HG02870 (cell line): ENCODE results near the gene ASCC3.
"Not testable (repeated sequence)": the region's sequence is repeated elsewhere in the genome, so short reads cannot be mapped to it uniquely, and the experiment has no call there.

Experiments used
- ATAC-seq: cut with Tn5 transposase; IDR thresholded peaks from one replicate; pipeline ENCODE4 v1.9.1; 2021; ENCODE audit warnings: mild to moderate bottlenecking, moderate library complexity; ENCODE audit not compliant: unreplicated experiment

The ASCC3 gene

GRCh38 chr6:100880853-100881706 lies at the start of gene ASCC3:
TSS of gene ASCC3 (minus strand) at chr6:100881329. CDS start at chr6:100867997, 13,332 bp downstream.
- ATAC-seq: peak; percentile 91

- ATAC-seq: no peak
Measured at GRCh38 chr6:100925749-100926148, 44.6 kb upstream of the ASCC3 start.

DNA sequence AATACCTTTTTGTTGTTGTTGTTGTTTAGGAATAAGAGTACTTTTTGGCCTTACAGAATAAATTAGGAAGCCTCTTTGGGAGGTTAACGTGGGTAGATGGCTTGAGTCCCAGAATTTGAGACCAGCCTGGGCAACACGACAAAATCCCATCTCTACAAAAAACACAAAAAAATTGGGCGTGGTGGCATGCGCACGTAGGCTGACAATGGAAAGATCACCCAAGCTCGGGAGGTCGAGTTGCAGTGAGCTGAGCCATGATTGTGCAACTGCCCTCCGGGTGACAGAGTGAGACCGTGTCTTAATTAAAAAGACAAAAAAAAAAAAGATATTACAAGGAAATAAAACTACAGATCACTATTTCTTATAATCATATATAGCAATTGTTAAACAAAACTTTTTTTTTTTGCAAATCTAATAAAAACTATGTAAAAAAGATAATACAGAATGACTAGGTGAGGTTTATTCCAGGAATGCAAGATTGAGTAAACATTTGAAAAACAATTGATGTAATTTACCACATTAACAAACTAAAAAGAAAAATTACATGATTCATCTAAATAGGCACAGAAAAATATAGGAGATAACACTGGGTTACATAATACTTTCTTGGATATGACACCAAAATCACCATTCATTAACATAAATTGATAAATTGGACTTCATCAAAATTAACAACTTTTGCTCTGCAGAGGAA lies 43.6 kb upstream of the ASCC3 start:
- ATAC-seq: no peak

- no peak for ATAC-seq
Measured at GRCh38 chr6:100923481-100924165, 42.5 kb upstream of the ASCC3 start.

DNA sequence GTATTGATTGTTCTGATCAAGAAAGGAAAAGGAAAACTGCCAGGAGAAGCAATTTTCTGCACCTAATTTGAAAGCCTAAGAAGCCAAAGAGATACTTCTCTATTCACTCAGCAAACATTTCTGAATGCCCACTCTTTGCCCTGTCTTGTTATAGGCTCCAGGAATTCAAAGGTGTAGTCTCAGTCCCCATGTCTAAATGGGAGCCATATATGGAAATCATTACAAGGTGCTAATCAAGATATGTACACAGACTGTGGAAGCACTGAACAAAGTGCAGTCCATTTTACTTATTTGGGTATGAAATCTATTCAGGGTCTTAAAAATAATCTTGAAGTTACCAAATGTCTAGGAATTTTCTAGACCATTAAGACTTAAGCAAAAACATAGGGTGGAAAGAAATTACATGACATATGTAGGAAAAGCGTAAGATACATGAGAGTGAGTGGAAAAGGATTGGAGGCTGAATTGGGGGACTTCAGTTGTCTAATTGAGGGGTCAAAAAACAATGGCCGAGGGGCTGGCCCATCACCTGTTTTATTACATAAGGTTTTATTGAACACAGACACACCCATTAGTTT lies 39.0 kb upstream of the ASCC3 start:
- no peak for ATAC-seq

DNA sequence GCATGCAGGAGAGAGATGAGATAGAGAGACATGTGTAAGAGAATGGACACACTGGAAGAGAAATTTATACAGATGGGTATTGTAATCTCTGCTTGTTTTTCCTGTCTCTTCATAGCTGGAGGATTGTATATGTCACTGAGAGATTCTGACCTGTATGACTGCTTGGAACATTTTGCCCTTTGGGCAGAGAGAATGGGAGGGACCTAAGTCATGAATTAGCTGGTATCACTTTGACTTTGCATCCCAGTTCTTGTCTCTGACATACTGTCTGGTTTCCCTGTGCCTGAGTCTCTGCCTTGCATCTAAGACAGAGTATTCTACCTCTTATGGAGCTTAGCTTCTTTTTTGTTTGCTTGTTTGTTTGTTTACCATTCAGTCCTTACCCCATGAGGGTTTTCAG lies 37.0 kb upstream of the ASCC3 start:
- no peak for ATAC-seq

DNA sequence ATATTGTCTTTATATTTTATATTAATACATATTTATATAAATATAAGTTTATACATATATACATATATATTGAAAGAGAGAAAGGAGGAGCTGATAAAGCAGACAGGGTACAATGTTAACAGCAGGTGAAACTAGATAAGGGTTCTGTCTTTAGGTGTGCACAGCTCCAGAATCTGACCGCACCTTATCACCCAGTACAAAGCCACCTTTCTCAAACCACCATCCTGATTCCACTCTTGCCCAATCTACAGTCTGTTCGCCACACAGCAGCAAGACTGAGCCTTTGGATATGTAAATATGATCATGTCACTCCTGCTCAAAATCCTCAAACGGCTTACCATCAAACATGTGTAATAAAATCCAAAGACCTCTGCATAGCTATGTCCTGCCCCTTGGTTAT lies 34.7 kb upstream of the ASCC3 start:
- no peak for ATAC-seq

DNA sequence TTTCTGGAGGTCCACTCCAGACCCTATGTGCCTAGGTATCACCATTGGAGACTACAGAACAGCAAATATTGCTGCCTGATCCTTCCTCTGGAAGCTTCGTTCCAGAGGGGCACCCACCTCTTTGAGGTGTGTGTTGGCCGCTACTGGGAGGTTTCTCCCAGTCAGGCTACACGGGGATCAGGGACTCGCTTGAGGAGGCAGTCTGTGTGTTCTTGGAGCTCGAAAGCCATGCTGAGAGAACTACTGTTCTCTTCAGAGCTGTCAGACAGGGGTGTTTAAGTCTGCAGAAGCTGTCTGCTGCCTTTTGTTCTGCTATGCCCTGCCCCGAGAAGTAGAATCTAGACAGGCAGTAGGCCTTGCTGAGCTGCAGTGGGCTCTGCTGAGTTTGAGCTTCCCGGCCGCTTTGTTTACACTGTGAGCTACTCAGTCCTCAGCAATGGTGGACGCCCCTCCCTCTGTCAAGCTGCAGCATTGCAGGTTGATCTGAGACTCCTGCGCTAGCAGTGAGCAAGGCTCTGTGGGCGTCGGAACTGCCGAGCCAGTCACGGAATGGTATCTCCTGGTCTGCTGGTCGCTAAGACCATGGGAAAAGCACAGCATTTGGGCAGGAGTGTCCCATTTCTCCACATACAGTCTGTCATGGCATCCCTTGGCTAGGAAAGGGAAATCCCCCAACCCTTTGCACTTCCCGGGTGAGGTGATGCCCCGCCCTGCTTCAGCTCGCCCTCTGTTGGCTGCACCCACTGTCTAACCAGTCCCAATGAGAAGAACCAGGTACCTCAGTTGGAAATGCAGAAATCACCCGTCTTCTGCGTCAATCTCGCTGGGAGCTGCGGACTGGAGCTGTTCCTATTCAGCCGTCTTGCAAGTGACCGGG lies 32.5 kb upstream of the ASCC3 start:
- no peak for ATAC-seq

DNA sequence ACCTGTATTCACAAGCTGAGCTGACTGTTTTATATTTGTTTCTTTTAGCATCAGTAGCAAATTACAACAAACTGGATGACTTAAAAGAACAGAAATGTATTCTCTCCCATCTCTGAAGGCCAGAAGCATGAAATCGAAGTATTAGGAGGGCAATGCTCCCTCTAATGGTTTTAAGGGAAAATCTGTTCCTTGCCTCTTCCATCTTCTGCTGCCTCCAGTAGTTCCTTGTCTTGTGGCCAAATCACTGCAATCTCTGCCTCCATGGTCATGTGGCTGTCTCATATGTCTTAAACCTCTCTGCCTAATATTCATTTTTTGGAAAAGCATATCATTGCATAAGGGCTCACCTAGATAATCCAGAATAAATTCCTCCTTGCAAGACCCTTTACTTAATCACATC lies 25.2 kb upstream of the ASCC3 start:
- ATAC-seq: no peak

GRCh38 chr6:100905067-100905466 lies 23.9 kb upstream of the ASCC3 start:
- ATAC-seq: no peak

DNA sequence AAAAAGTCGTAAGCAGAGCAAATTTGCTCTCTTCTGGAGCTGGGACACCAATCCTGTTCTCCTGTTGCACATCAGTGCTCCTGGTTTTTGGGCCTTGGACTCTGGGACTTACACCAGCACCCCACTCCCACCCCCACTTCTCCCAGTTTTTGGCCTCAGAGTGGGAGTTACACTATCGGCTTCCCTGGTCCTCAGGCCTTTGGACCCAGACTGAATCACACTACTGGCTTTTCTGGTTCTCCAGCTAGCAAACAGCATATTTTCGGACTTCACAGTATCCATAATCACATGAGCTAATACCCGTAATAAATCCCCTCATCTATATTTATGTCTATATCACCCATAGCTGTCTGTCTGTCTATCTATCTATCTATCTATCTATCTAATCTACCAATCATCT lies 23.2 kb upstream of the ASCC3 start:
- ATAC-seq: no peak

- ATAC-seq: no peak
Measured at GRCh38 chr6:100901582-100901981, 20.5 kb upstream of the ASCC3 start.

DNA sequence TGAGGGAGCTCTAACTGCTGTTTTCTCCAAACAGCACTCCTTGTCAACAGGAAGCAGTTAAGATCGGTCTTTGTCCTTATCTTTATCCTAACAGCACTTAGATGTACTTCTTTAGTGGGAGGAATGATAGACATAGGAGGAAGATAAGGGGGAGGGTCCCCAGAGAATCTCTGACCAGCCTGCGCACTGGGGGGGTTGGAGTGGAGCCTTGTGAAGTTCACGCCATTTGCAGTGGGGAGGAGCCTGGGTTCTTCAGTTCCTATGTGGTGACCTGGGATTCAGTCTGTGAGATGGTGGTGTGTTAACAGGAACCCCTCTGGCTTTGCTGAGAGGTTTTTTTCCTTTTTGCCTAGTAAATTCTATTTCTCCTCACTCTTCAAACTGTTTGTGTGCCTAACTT lies 18.1 kb upstream of the ASCC3 start:
- no peak for ATAC-seq

GRCh38 chr6:100897671-100898070 lies 16.5 kb upstream of the ASCC3 start:
- no peak for ATAC-seq

- ATAC-seq: no peak
Measured at GRCh38 chr6:100893743-100894142, 12.6 kb upstream of the ASCC3 start.

- no peak for ATAC-seq
Measured at GRCh38 chr6:100892693-100893092, 11.6 kb upstream of the ASCC3 start.

DNA sequence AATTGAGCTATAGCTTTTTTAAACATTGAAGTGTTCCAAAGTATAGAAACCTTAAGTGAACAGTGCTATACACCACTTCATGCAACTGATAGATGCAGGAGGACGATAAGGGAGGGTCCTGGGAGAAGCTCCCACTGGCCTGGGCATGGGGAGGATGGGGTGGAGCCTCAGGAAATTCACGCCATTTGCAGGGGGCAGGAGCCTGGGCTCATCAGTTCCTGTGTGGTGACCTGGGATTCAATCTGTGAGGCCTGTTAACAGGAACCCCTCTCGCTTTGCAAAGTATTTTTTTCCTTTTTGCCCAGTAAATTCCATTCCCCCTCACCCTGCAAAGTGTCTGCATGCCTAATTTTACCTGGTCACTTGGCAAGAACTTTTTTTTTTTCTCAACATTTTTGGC lies 11.0 kb upstream of the ASCC3 start:
- ATAC-seq: no peak

DNA sequence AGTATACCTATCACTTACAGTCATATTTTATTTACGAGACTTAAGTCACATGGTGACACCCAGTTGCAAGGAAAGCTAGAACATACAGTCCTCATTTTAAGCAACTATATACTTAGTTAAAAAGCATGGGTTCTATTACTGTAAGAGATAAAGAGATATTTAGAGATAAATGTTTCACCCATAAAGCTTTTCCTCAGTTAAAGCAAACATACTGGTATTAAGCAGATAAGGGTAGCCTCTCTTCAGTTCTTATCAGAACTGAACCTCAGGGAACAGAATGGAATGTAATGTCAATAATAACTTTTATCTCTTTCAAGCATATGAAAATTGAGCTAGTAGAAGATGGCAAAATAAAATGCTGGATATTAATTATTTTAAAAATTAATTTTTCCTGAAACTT lies 9.9 kb upstream of the ASCC3 start:
- ATAC-seq: no peak

DNA sequence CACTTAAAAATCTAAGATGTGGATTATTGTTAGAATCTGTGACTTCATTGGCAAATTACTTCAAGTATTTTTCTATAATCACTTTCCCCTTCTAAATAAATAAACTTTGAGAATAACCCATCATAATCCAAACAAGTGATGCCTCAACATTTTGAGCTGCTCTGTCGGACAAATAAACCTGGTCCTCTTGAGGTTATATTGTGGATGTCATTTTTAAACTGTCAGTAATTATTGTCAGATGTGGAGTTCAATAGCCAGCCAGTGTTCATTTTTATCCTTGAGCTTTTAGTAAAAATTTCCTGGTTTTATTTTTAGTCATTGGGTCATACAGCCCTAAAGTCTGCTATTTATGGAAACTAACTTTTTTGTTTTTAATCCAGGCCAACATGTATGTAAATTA lies 9.5 kb upstream of the ASCC3 start:
- not testable (repeated sequence) for ATAC-seq

GRCh38 chr6:100889351-100889750 lies 8.2 kb upstream of the ASCC3 start:
- no peak for ATAC-seq
